Fibroblast of the aortic adventitia (primary cell): ENCODE data around the gene GPRC5B. TPM values are rescaled to one million over a fixed set of nuclear protein-coding genes. Genes with fewer than 3 reads are reported as not detected.

ENCODE experiments used
- DNase-seq: peaks from one replicate; pipeline ENCODE4 v3.0.0-alpha.2; 2010; ENCODE audit warnings: low read depth
- H3K4me3 ChIP-seq: 2 replicates; pipeline ENCODE4 v1.5.1; 2011; ENCODE audit warnings: low read depth, mild to moderate bottlenecking, control low read depth, low read length, moderate library complexity
- CTCF ChIP-seq: IDR thresholded peaks from 2 replicates; pipeline ENCODE4 v1.5.1; 2011; ENCODE audit warnings: mild to moderate bottlenecking, low read length, control low read depth, inconsistent platforms; ENCODE audit not compliant: insufficient read depth
- total RNA-seq: library from RNA; depleted of rRNA; stranded (reverse); fragments of >200 nt; gene quantifications from 2 replicates; pipeline ENCODE4 v1.2.3, GENCODE V29; 2012; ENCODE audit warnings: low replicate concordance

Gene GPRC5B
- total RNA-seq, 1 donor: 20.2 TPM

- TF ChIP-seq CTCF: no peak
- DNase-seq: no peak
- H3K4me3 ChIP-seq: no peak overlapping the region
Observed at GRCh38 chr16:19843371-19843770, 41.3 kb downstream of the GPRC5B start.

GRCh38 chr16:19842426-19843157 lies 42.1 kb downstream of the GPRC5B start:
- H3K4me3 ChIP-seq: no peak overlapping the region
- DNase-seq: no peak
- TF ChIP-seq CTCF: no peak

GRCh38 chr16:19841184-19841583 lies 43.5 kb downstream of the GPRC5B start:
- no peak overlapping the region for H3K4me3 ChIP-seq
- no peak for DNase-seq
- TF ChIP-seq CTCF: no peak

- DNase-seq: no peak
- no peak for TF ChIP-seq CTCF
- no peak overlapping the region for H3K4me3 ChIP-seq
Observed at GRCh38 chr16:19840524-19841110, 44.0 kb downstream of the GPRC5B start.

- H3K4me3 ChIP-seq: no peak overlapping the region
- DNase-seq: no peak
- no peak for TF ChIP-seq CTCF
Observed at GRCh38 chr16:19837984-19838707, 46.5 kb downstream of the GPRC5B start.

GRCh38 chr16:19837331-19837980 lies 47.2 kb downstream of the GPRC5B start:
- TF ChIP-seq CTCF: no peak
- no peak overlapping the region for H3K4me3 ChIP-seq
- DNase-seq: peak; percentile 58
